HG02884 (cell line): ENCODE measurements around the gene OSBP2.
"Not testable (repeated sequence)": the region's sequence is repeated elsewhere in the genome, so short reads cannot be mapped to it uniquely, and the experiment has no call there.

Source experiments
- ATAC-seq: cut with Tn5 transposase; IDR thresholded peaks from one replicate; pipeline ENCODE4 v1.9.1; 2021; ENCODE audit warnings: mild to moderate bottlenecking, moderate library complexity; ENCODE audit not compliant: unreplicated experiment

Gene OSBP2

GRCh38 chr22:30675436-30675835 lies 19.2 kb upstream of the OSBP2 start:
- no peak for ATAC-seq

GRCh38 chr22:30676565-30676964 lies 18.1 kb upstream of the OSBP2 start:
- not testable (repeated sequence) for ATAC-seq

GRCh38 chr22:30679895-30680690 lies 14.6 kb upstream of the OSBP2 start:
- not testable (repeated sequence) for ATAC-seq

- ATAC-seq, result no peak
These were observed 13.5 kb upstream of the OSBP2 start for GRCh38 chr22:30680991-30681770.

GRCh38 chr22:30681831-30682230 lies 12.8 kb upstream of the OSBP2 start:
- ATAC-seq, result no peak

GRCh38 chr22:30685178-30685577 lies 9.5 kb upstream of the OSBP2 start:
- no peak for ATAC-seq

- no peak for ATAC-seq
These were observed 7.3 kb upstream of the OSBP2 start for GRCh38 chr22:30687358-30687757.

GRCh38 chr22:30689622-30690021 lies 5.1 kb upstream of the OSBP2 start:
- ATAC-seq, result no peak

GRCh38 chr22:30691204-30691603 lies 3.5 kb upstream of the OSBP2 start:
- no peak for ATAC-seq

- ATAC-seq, result no peak
These were observed 469 bp upstream of the OSBP2 start for GRCh38 chr22:30694171-30694639.

GRCh38 chr22:30695351-30695851 lies 727 bp downstream of the OSBP2 start:
- no peak for ATAC-seq

GRCh38 chr22:30695871-30696655 lies 1.4 kb downstream of the OSBP2 start:
- ATAC-seq, result no peak

- ATAC-seq, result no peak
These were observed 3.3 kb downstream of the OSBP2 start for GRCh38 chr22:30697975-30698374.

GRCh38 chr22:30701872-30702271 lies 7.2 kb downstream of the OSBP2 start:
- ATAC-seq, result no peak

GRCh38 chr22:30702856-30703255 lies 8.2 kb downstream of the OSBP2 start:
- ATAC-seq, result no peak

- ATAC-seq, result no peak
These were observed 10.3 kb downstream of the OSBP2 start for GRCh38 chr22:30704978-30705377.

- no peak for ATAC-seq
These were observed 11.3 kb downstream of the OSBP2 start for GRCh38 chr22:30705710-30706651.

- ATAC-seq, result not testable (repeated sequence)
These were observed 15.3 kb downstream of the OSBP2 start for GRCh38 chr22:30709980-30710379.

- no peak for ATAC-seq
These were observed 17.4 kb downstream of the OSBP2 start for GRCh38 chr22:30712094-30712493.

GRCh38 chr22:30714062-30714461 lies 19.4 kb downstream of the OSBP2 start:
- no peak for ATAC-seq
